Measurements from ENCODE around the gene PCSK5.

The PCSK5 gene

DNA sequence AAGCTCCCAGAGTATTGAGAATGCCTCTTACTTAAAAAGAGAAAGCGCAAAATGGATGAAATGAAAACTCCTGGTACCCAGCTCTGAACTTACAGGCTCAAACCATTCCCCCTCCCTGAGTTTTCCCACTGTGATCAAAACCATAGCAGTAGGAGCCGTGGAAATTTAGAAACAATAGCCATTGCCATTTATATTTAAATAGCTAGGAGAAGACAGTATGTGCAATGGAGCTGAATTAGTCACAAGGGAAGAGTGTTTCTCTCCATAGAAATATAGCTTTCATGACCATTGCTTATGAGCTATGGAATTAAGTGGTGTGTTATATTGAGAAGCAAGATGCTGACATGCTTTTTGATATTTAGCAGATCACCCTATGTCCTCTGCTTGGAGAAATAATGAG lies 84.6 kb downstream of the PCSK5 start:
- Histone ChIP-seq H3K9ac (ENCODE audit: insufficient read length, low read depth) (no peak overlapping the region), H3K9me3 (ENCODE audit: insufficient read depth, low read length) (no peaks in the 10 kb centered on the region; the same call in 1 of the 2 replicates), H3K27me3 (ENCODE audit: insufficient read depth, insufficient read length) (no peaks in the 10 kb centered on the region), H3K36me3 (ENCODE audit: insufficient read depth, insufficient read length, low read length) (no peaks in the 10 kb centered on the region), H3K4me3 (ENCODE audit: insufficient read length, low read depth) (no peak overlapping the region), H3K4me1 (ENCODE audit: insufficient read depth, insufficient read length) (peaks cover 5% of the 10 kb centered on the region)
- no peak for DNase-seq (ENCODE audit: low read depth, low spot score)
- TF ChIP-seq ZNF274 (IDR thresholded peaks at IDR 0.05; ENCODE audit: low read depth, low read length) (no peak), SUZ12 (IDR thresholded peaks at IDR 0.05; ENCODE audit: extremely low read depth, insufficient read depth, insufficient read length) (no peak), YY1 (IDR thresholded peaks at IDR 0.05; ENCODE audit: insufficient read depth, insufficient read length) (no peak)

DNA sequence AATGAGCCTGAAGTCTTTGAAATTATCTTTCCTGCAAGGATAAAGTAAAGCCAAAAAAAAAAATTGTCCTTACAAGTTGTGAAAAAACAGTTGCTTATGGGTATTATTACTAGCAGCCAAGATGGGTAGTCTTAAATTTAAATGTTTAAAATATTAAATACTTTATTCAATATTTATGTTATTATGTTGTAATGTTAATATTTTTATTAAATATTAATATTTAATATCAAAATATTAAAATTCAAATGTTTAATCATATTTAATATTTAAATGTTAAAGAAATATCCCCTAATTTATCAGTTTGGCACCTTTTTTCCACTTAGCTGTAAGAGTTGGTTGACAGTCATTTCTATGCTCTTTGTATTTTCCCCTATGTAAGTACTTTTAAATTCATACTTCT lies 86.1 kb downstream of the PCSK5 start:
- DNase-seq (ENCODE audit: low read depth, low spot score), result no peak
- TF ChIP-seq ZNF274 (IDR thresholded peaks at IDR 0.05; ENCODE audit: low read depth, low read length) (no peak), YY1 (IDR thresholded peaks at IDR 0.05; ENCODE audit: insufficient read depth, insufficient read length) (no peak), SUZ12 (IDR thresholded peaks at IDR 0.05; ENCODE audit: extremely low read depth, insufficient read depth, insufficient read length) (no peak)

DNA sequence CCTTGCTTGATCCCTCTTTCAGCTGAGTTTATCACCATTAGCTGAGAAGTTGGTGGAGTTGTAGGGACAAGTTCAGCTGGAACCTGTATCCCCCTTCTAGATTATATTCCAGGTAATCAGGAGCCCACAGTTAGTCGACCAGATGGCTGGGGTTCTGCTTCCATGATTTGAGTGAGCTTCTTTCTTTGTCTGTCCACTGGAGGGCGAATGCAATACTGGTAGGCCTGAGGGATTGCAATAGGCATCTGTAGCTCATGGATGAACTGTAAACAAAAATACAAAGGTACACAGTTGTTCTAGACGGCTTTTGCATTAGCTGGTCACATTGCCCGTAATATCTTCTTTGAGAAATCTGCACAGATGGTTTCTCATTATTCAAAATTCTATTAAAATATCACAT lies 88.9 kb downstream of the PCSK5 start:
- H3K4me1 ChIP-seq (ENCODE audit: insufficient read depth, insufficient read length), result no peaks in the 10 kb centered on the region
- no peaks in the 10 kb centered on the region for H3K36me3 ChIP-seq (ENCODE audit: insufficient read depth, insufficient read length, low read length)
- DNase-seq (ENCODE audit: low read depth, low spot score), result no peak
- H3K4me3 ChIP-seq (ENCODE audit: insufficient read length, low read depth), result no peak overlapping the region
- H3K27me3 ChIP-seq (ENCODE audit: insufficient read depth, insufficient read length), result no peaks in the 10 kb centered on the region
- H3K9me3 ChIP-seq (ENCODE audit: insufficient read depth, low read length), result no peaks in the 10 kb centered on the region
- no peak for TF ChIP-seq SUZ12 (IDR thresholded peaks at IDR 0.05; ENCODE audit: extremely low read depth, insufficient read depth, insufficient read length)
- TF ChIP-seq ZNF274 (IDR thresholded peaks at IDR 0.05; ENCODE audit: low read depth, low read length), result no peak
- TF ChIP-seq YY1 (IDR thresholded peaks at IDR 0.05; ENCODE audit: insufficient read depth, insufficient read length), result no peak
- no peak overlapping the region for H3K9ac ChIP-seq (ENCODE audit: insufficient read length, low read depth)

More for the DNA sequence above, 86.1 kb downstream of the PCSK5 start:
- Histone ChIP-seq H3K9ac (ENCODE audit: insufficient read length, low read depth) (no peak overlapping the region), H3K36me3 (ENCODE audit: insufficient read depth, insufficient read length, low read length) (no peaks in the 10 kb centered on the region), H3K4me3 (ENCODE audit: insufficient read length, low read depth) (no peak overlapping the region), H3K9me3 (ENCODE audit: insufficient read depth, low read length) (no peaks in the 10 kb centered on the region), H3K27me3 (ENCODE audit: insufficient read depth, insufficient read length) (no peaks in the 10 kb centered on the region), H3K4me1 (ENCODE audit: insufficient read depth, insufficient read length) (peaks cover 5% of the 10 kb centered on the region)

DNA sequence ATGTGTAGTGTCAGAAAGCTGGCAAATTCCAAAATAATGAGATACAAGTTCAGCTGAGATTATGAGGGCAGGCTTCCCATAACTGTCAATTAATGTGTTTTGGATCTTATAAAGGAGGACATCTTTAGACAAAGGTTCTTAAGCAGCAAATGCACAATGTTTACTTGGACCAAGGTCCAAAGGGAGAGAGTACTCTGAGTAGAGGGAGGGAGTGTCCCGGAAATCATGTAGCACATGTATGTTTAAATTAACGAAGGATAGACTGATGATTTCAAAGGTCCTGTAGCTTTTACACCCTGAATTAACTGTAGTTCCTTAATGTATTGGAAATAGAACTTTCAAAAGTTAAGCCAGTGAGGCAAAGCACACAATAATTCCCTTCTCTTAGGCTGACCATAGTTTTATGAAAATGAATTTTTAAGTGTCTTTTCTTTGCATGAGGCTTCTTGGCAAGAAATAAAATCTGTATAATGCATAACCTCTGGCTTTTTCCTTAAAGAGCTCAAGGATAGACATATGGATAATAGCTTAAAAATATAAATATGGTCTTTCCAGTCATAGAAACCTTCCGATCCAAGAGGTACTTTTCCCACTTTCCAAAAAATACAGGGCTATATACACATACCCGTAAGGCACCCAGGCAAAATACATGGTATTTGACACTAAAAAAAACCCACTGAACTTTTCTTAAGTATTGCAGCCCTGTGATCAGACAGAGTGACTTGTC lies 93.0 kb downstream of the PCSK5 start:
- Histone ChIP-seq H3K9ac (ENCODE audit: insufficient read length, low read depth) (no peak overlapping the region), H3K4me3 (ENCODE audit: insufficient read length, low read depth) (no peak overlapping the region), H3K36me3 (ENCODE audit: insufficient read depth, insufficient read length, low read length) (peaks cover 3% of the 10 kb centered on the region), H3K27me3 (ENCODE audit: insufficient read depth, insufficient read length) (no peaks in the 10 kb centered on the region), H3K4me1 (ENCODE audit: insufficient read depth, insufficient read length) (no peaks in the 10 kb centered on the region), H3K9me3 (ENCODE audit: insufficient read depth, low read length) (no peaks in the 10 kb centered on the region)
- TF ChIP-seq YY1 (IDR thresholded peaks at IDR 0.05; ENCODE audit: insufficient read depth, insufficient read length) (no peak), SUZ12 (IDR thresholded peaks at IDR 0.05; ENCODE audit: extremely low read depth, insufficient read depth, insufficient read length) (no peak), ZNF274 (IDR thresholded peaks at IDR 0.05; ENCODE audit: low read depth, low read length) (no peak)
- DNase-seq (ENCODE audit: low read depth, low spot score), result no peak

DNA sequence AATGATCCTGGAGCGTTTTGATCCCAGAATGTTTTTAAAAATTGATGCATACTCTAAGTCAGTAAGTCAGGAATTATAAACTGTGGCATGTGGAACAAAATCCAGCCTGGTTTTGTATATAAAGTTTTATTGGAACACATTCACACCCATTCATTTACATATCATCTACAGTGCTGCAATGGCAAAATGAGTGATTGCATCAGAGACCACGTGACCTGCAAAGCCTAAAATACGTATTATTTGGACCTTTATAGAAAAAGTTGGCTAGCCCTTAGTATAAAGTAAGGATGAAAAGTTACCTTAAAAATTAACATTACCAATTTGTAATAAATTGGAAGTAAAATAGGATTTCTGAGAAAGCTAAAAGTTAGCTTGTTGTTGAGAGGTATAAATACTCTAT lies 95.0 kb downstream of the PCSK5 start:
- Histone ChIP-seq H3K9ac (ENCODE audit: insufficient read length, low read depth) (no peak overlapping the region), H3K36me3 (ENCODE audit: insufficient read depth, insufficient read length, low read length) (peaks cover 3% of the 10 kb centered on the region), H3K4me1 (ENCODE audit: insufficient read depth, insufficient read length) (no peaks in the 10 kb centered on the region), H3K4me3 (ENCODE audit: insufficient read length, low read depth) (no peak overlapping the region), H3K27me3 (ENCODE audit: insufficient read depth, insufficient read length) (no peaks in the 10 kb centered on the region), H3K9me3 (ENCODE audit: insufficient read depth, low read length) (no peaks in the 10 kb centered on the region)
- DNase-seq (ENCODE audit: low read depth, low spot score), result no peak
- no peak for TF ChIP-seq YY1 (IDR thresholded peaks at IDR 0.05; ENCODE audit: insufficient read depth, insufficient read length)
- no peak for TF ChIP-seq ZNF274 (IDR thresholded peaks at IDR 0.05; ENCODE audit: low read depth, low read length)
- no peak for TF ChIP-seq SUZ12 (IDR thresholded peaks at IDR 0.05; ENCODE audit: extremely low read depth, insufficient read depth, insufficient read length)

DNA sequence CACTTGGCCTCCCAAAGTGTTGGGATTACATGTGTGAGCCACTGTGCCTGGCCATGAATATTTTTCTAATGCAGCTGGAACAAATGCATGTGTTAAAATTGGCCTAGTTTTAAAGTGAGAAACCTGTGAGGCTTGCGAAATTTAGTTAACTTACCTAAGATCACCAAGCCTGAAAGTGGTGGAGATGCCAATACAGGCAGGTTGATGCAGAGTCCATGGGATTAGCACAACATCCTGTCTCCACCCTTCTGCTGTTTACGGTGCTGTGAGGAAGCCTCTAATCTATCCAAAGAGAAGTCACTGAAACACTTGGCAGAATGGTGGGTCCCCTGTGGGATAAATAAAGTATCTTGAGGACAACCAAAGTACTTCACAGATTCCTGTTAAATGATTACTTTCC lies 98.2 kb downstream of the PCSK5 start:
- no peak for TF ChIP-seq YY1 (IDR thresholded peaks at IDR 0.05; ENCODE audit: insufficient read depth, insufficient read length)
- no peak for TF ChIP-seq SUZ12 (IDR thresholded peaks at IDR 0.05; ENCODE audit: extremely low read depth, insufficient read depth, insufficient read length)
- no peaks in the 10 kb centered on the region for H3K27me3 ChIP-seq (ENCODE audit: insufficient read depth, insufficient read length)
- H3K9me3 ChIP-seq (ENCODE audit: insufficient read depth, low read length), result no peaks in the 10 kb centered on the region
- H3K4me1 ChIP-seq (ENCODE audit: insufficient read depth, insufficient read length), result no peaks in the 10 kb centered on the region
- H3K4me3 ChIP-seq (ENCODE audit: insufficient read length, low read depth), result no peak overlapping the region
- DNase-seq (ENCODE audit: low read depth, low spot score), result no peak
- H3K9ac ChIP-seq (ENCODE audit: insufficient read length, low read depth), result no peak overlapping the region
- peaks cover 3% of the 10 kb centered on the region for H3K36me3 ChIP-seq (ENCODE audit: insufficient read depth, insufficient read length, low read length)

DNA sequence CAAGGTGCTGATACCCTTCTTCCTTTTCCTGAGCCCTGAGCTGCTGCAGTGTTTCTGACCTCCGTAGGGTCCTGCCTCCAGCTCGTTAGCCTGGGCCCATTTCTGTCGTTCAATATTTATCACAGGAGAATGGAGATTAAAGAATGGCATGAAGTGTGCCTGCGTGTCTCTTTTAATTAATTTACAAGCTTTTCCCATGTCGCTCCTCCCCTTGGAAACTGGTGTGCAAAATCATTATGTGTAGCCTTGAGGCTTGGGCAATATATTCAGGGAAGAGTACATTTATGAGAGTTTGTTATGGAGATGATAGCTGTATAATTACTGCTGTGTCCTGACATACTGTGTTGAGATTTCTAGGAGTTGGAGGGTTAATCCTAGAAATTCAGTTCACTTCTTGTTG lies 99.7 kb downstream of the PCSK5 start:
- H3K9ac ChIP-seq (ENCODE audit: insufficient read length, low read depth), result no peak overlapping the region
- no peaks in the 10 kb centered on the region for H3K9me3 ChIP-seq (ENCODE audit: insufficient read depth, low read length)
- no peak overlapping the region for H3K4me3 ChIP-seq (ENCODE audit: insufficient read length, low read depth)
- no peaks in the 10 kb centered on the region for H3K4me1 ChIP-seq (ENCODE audit: insufficient read depth, insufficient read length)
- no peak for DNase-seq (ENCODE audit: low read depth, low spot score)
- H3K36me3 ChIP-seq (ENCODE audit: insufficient read depth, insufficient read length, low read length), result peaks cover 3% of the 10 kb centered on the region
- TF ChIP-seq ZNF274 (IDR thresholded peaks at IDR 0.05; ENCODE audit: low read depth, low read length), result no peak
- no peak for TF ChIP-seq YY1 (IDR thresholded peaks at IDR 0.05; ENCODE audit: insufficient read depth, insufficient read length)
- no peak for TF ChIP-seq SUZ12 (IDR thresholded peaks at IDR 0.05; ENCODE audit: extremely low read depth, insufficient read depth, insufficient read length)
- H3K27me3 ChIP-seq (ENCODE audit: insufficient read depth, insufficient read length), result no peaks in the 10 kb centered on the region
